Activated B cell treated with CpG ODN at 0.5 μM for 24 hours (primary cell): Measurements from ENCODE around the gene VPS11. TPM values are rescaled to one million over a fixed set of nuclear protein-coding genes. Genes with fewer than 3 reads are reported as not detected.

ENCODE experiments used
- ATAC-seq: fragments of 200-7000 bp; cut with Tn5 transposase; one replicate; pipeline ENCODE4 v1.10.0; 2021; ENCODE audit warnings: low read depth, mild to moderate bottlenecking, moderate library complexity
- CTCF ChIA-PET: fragments of 350-600 bp; sonication (Branson Sonifier 250); formaldehyde crosslinking; loops from one replicate; lab custom pipeline; 2021; ENCODE audit warnings: antibody characterized with exemption; lab: Charles Lee
- POLR2A ChIA-PET: fragments of 350-600 bp; sonication (Branson Sonifier 250); formaldehyde crosslinking; loops from one replicate; lab custom pipeline; 2021; ENCODE audit warnings: antibody characterized with exemption; lab: Charles Lee
- DNase-seq: peaks from one replicate; pipeline ENCODE4 v3.0.0; 2022
- H3K27ac Mint-ChIP-seq: one replicate; pipeline ENCODE4 v1.8.0; 2020; ENCODE audit warnings: mixed read lengths
- H3K27me3 Mint-ChIP-seq: one replicate; pipeline ENCODE4 v1.8.0; 2021; ENCODE audit warnings: mixed read lengths
- H3K36me3 Mint-ChIP-seq: one replicate; pipeline ENCODE4 v1.8.0; 2021; ENCODE audit warnings: low read depth, mixed read lengths
- H3K4me1 Mint-ChIP-seq: one replicate; pipeline ENCODE4 v1.8.0; 2021; ENCODE audit warnings: mixed read lengths
- H3K4me3 Mint-ChIP-seq: one replicate; pipeline ENCODE4 v1.8.0; 2020; ENCODE audit warnings: mild to moderate bottlenecking, mixed read lengths
- H3K9me3 Mint-ChIP-seq: one replicate; pipeline ENCODE4 v1.8.0; 2020; ENCODE audit warnings: mixed read lengths
- CTCF ChIP-seq: fragments of 200-600 bp; IDR thresholded peaks from one replicate; pipeline ENCODE4 v1.8.0; 2022; ENCODE audit warnings: antibody characterized with exemption, mild to moderate bottlenecking
- intact Hi-C: fragments of 100-400 bp; cut with micrococcal nuclease; formaldehyde crosslinking; loops from one replicate; pipeline ENCODE4 v1.15.1; 2024
- total RNA-seq: library from RNA; stranded (reverse); gene quantifications from 2 replicates; pipeline ENCODE4 v1.2.3, GENCODE V29; 2022

Gene VPS11
- total RNA-seq, 1 donor from 2014 or later = 53.6 TPM

GRCh38 chr11:119065369-119065768, 2.2 kb upstream of the VPS11 start:
- Mint-ChIP-seq H3K4me3 (peak overlapping the region; percentile 32), H3K27ac (peak overlapping the region; percentile 41)

GRCh38 chr11:119077839-119078238, 10.2 kb downstream of the VPS11 start:
- H3K4me1 Mint-ChIP-seq = no peaks in the 10 kb centered on the region

More at GRCh38 chr11:119065369-119065768, 2.2 kb upstream of the VPS11 start:
- no peak for DNase-seq
- peaks cover 23% of the 10 kb centered on the region for H3K36me3 Mint-ChIP-seq
- no peaks in the 10 kb centered on the region for H3K9me3 Mint-ChIP-seq
- ChIA-PET POLR2A (interaction anchor here (0.9 to 4.0 kb wide), 4 partner anchors 14 to 253 kb away, joined by 3 to 59 read pairs (median 4); partner anchors contain the start of gene HMBS), CTCF (interaction anchor here (1.0 to 1.4 kb wide), 2 partner anchors 34 to 47 kb away, joined by 3 read pairs; partner anchors contain the start of genes RPS25 and TRAPPC4)
- no peak for ATAC-seq
- H3K27me3 Mint-ChIP-seq = no peaks in the 10 kb centered on the region
- peaks cover 34% of the 10 kb centered on the region for H3K4me1 Mint-ChIP-seq
- TF ChIP-seq CTCF = no peak
- intact Hi-C loops = loop anchor here (2.0 kb wide), 1 partner anchor 131 kb away; no protein-coding TSS in a partner anchor

GRCh38 chr11:119078675-119079420, 11.2 kb downstream of the VPS11 start:
- no peak overlapping the region for H3K27ac Mint-ChIP-seq
- H3K4me3 Mint-ChIP-seq = no peak overlapping the region
- ATAC-seq (no peak), DNase-seq (no peak)
- H3K9me3 Mint-ChIP-seq = no peaks in the 10 kb centered on the region
- H3K27me3 Mint-ChIP-seq = no peaks in the 10 kb centered on the region
- no peak for TF ChIP-seq CTCF
- H3K36me3 Mint-ChIP-seq = peaks cover 70% of the 10 kb centered on the region
- no peaks in the 10 kb centered on the region for H3K4me1 Mint-ChIP-seq
- intact Hi-C loops = no loop called here
- ChIA-PET POLR2A (interaction anchor here (1.0 to 1.6 kb wide), 3 partner anchors 21 to 43 kb away, joined by 3 to 4 read pairs (median 3); partner anchors contain the start of gene HINFP), CTCF (no interaction called here)

More at GRCh38 chr11:119077839-119078238, 10.2 kb downstream of the VPS11 start:
- ATAC-seq (no peak), DNase-seq (no peak)
- Mint-ChIP-seq H3K4me3 (no peak overlapping the region), H3K27me3 (no peaks in the 10 kb centered on the region), H3K36me3 (peaks cover 80% of the 10 kb centered on the region), H3K27ac (no peak overlapping the region), H3K9me3 (no peaks in the 10 kb centered on the region)
- TF ChIP-seq CTCF = no peak
- ChIA-PET POLR2A (interaction anchor here (0.6 to 1.6 kb wide), 5 partner anchors 9 to 218 kb away, joined by 3 to 7 read pairs (median 4); partner anchors contain the start of gene HINFP), CTCF (no interaction called here)
- intact Hi-C loops = no loop called here

GRCh38 chr11:119081682-119082260, 14.2 kb downstream of the VPS11 start:
- no peak for DNase-seq

More at GRCh38 chr11:119081682-119082260, 14.2 kb downstream of the VPS11 start:
- Mint-ChIP-seq H3K27ac (no peak overlapping the region), H3K36me3 (peaks cover 59% of the 10 kb centered on the region), H3K27me3 (no peaks in the 10 kb centered on the region), H3K4me3 (no peak overlapping the region), H3K4me1 (peaks cover 12% of the 10 kb centered on the region), H3K9me3 (no peaks in the 10 kb centered on the region)
- no peak for TF ChIP-seq CTCF
- ATAC-seq = no peak
- ChIA-PET CTCF (no interaction called here), POLR2A (interaction anchor here (0.9 to 2.0 kb wide), 2 partner anchors 13 to 14 kb away, joined by 5 to 9 read pairs; partner anchors contain the start of gene VPS11)
- intact Hi-C loops = no loop called here
